Left lung (tissue), 10 donors: ENCODE data around the gene FUT3. TPM values are rescaled to one million over a fixed set of nuclear protein-coding genes. Genes with fewer than 3 reads are reported as not detected.

ENCODE experiments used
- ATAC-seq: fragments of 200-7000 bp; cut with Tn5 transposase; one replicate; pipeline ENCODE4 v1.9.1; 2020; ENCODE audit warnings: moderate library complexity
- DNase-seq, 4 donors: peaks; one replicate each; pipeline ENCODE4 v3.0.0-alpha.2; 2013 to 2020
- H3K27ac ChIP-seq, 2 donors: fragments of 200-600 bp; sonication (generic) in 1 of 2; one replicate each; pipeline versions ENCODE4 v1.5.0 to v1.8.0; 2020 to 2021
- H3K27me3 ChIP-seq, 2 donors: fragments of 200-600 bp; sonication (generic) in 1 of 2; one replicate each; pipeline versions ENCODE4 v1.5.0 to v1.8.0; 2020 to 2021
- H3K36me3 ChIP-seq, 2 donors: fragments of 200-600 bp; sonication (generic) in 1 of 2; one replicate each; pipeline versions ENCODE4 v1.5.0 to v1.8.0; 2020 to 2021
- H3K4me1 ChIP-seq, 2 donors: fragments of 200-600 bp; one replicate each; pipeline ENCODE4 v1.8.0; 2021
- H3K4me3 ChIP-seq, 2 donors: fragments of 200-600 bp; sonication (generic) in 1 of 2; one replicate each; pipeline versions ENCODE4 v1.5.0 to v1.8.0; 2020 to 2021; ENCODE audit warnings: mild to moderate bottlenecking in 1 of 2
- H3K9me3 ChIP-seq, 2 donors: fragments of 200-600 bp; sonication (generic) in 1 of 2; one replicate each; pipeline versions ENCODE4 v1.5.0 to v1.8.0; 2020 to 2021
- intact Hi-C, 2 donors: fragments of 100-400 bp; cut with DNase I; formaldehyde crosslinking; loops; one replicate each; pipeline versions ENCODE4 v1.11.2 to v1.14.2; 2022
- polyA plus RNA-seq, 6 donors: library from polyadenylated mRNA; unstranded; fragments of 120-200 nt; gene quantifications; one replicate each; pipeline ENCODE4 v1.2.1, GENCODE V29; 2013; ENCODE audit not compliant: insufficient read length in 6 of 6
- total RNA-seq, 2 donors: library from RNA; stranded (reverse); fragmentation: NEBNext Ultra II Directional; extraction: Animal tissue kit (Norgen Biotek cat#: 25700); gene quantifications; one replicate each; pipeline ENCODE4 v1.2.1, GENCODE V29; 2021
- TF ChIP-seq, protein P1 (sequence below), 2 donors: fragments of 200-600 bp; sonication (generic) in 1 of 2; IDR thresholded peaks; one replicate each; pipeline versions ENCODE4 v1.5.0 to v1.8.0; 2021; ENCODE audit warnings: antibody characterized with exemption in 2 of 2
- donor health status: DM: no; HTN: yes; CAD: no.
- donor health status: DM: no; HTN: no; CAD: no.

The FUT3 gene
- total and polyA plus RNA-seq, 8 donors = 0.28 to 31.4 (median 0.51) TPM; not detected in 2

DNA sequence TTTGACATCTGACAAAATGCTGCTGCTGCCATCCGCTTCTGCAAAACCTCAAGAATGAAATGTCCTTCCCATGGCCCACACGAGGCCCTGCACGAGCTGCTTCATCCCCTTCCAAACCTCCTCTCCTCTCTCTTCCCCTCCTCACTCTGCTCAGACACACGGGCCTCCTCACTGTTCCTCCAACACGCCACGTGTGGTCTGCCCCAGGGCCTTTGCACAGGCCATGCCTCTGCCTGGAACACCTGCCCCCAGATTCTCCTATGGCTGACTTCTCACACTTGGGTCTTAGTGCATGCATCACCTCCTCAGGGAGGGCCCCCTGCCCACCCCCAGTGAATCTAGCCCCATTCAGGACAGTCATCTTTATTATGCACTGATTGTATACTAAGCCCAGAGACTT lies 30.5 kb downstream of the FUT3 start:
- intact Hi-C loops = no loop called here
- H3K9me3 ChIP-seq = no peaks in the 10 kb centered on the region
- no peaks in the 10 kb centered on the region for H3K4me1 ChIP-seq
- H3K27ac ChIP-seq = no peak overlapping the region
- peaks cover 0 to 30% of the 10 kb centered on the region in 2 donors for H3K27me3 ChIP-seq
- no peak for DNase-seq
- TF ChIP-seq, protein P1, sequence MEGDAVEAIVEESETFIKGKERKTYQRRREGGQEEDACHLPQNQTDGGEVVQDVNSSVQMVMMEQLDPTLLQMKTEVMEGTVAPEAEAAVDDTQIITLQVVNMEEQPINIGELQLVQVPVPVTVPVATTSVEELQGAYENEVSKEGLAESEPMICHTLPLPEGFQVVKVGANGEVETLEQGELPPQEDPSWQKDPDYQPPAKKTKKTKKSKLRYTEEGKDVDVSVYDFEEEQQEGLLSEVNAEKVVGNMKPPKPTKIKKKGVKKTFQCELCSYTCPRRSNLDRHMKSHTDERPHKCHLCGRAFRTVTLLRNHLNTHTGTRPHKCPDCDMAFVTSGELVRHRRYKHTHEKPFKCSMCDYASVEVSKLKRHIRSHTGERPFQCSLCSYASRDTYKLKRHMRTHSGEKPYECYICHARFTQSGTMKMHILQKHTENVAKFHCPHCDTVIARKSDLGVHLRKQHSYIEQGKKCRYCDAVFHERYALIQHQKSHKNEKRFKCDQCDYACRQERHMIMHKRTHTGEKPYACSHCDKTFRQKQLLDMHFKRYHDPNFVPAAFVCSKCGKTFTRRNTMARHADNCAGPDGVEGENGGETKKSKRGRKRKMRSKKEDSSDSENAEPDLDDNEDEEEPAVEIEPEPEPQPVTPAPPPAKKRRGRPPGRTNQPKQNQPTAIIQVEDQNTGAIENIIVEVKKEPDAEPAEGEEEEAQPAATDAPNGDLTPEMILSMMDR (IDR thresholded peaks at IDR 0.05) = no peak
- no peak for ATAC-seq
- H3K4me3 ChIP-seq = no peak overlapping the region
- H3K36me3 ChIP-seq = no peaks in the 10 kb centered on the region

DNA sequence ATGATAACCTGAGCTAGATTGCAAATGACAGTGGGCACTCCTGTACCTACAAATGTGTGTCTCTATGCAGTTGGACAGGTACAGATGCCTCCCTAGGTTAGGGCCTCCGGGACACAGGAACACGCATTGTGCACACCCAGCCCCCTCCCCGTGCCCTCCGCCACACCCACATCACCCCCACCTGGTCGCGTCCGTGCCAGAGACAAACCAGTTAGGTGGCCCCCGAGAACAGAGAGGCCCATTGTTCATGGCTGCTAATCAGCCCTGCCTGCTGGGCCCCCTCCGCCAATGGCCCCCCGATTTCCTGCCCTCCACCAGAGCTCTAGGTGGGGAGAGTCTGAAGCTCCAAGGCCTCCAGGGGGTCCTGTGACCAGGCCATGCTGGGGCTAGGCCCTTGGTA lies 32.7 kb downstream of the FUT3 start:
- Histone ChIP-seq H3K27me3 (peaks cover 0 to 36% of the 10 kb centered on the region in 2 donors), H3K4me1 (no peaks in the 10 kb centered on the region), H3K9me3 (no peaks in the 10 kb centered on the region), H3K4me3 (no peak overlapping the region), H3K27ac (no peak overlapping the region), H3K36me3 (no peaks in the 10 kb centered on the region)
- no peak for DNase-seq
- ATAC-seq = no peak
- intact Hi-C loops = no loop called here
- TF ChIP-seq, protein P1 (IDR thresholded peaks at IDR 0.05) = no peak

DNA sequence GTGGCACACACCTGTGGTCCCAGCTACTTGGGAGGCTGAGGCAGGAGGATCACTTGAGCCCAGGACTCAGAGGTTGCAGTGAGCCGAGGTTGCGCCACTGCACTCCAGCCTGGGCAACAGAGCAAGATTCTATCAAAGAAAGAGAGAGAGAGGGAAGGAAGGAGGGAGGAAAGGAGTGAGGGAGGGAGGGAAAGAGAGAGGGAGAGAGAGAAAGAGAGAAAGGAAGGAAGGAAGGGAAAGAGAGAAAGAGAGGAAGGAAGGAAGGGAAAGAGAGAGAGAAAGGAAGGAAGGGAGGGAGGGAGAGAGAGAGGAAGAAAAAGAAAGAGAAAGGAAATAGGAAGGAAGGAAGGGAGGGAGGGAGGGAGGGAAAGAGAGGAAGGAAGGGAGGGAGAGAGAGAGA lies 34.0 kb downstream of the FUT3 start:
- no peaks in the 10 kb centered on the region for H3K36me3 ChIP-seq
- TF ChIP-seq, protein P1 (IDR thresholded peaks at IDR 0.05) = no peak
- H3K4me3 ChIP-seq = no peak overlapping the region
- ATAC-seq (no peak), DNase-seq (no peak)
- no peak overlapping the region for H3K27ac ChIP-seq
- H3K4me1 ChIP-seq = no peaks in the 10 kb centered on the region
- H3K9me3 ChIP-seq = no peaks in the 10 kb centered on the region
- intact Hi-C loops = no loop called here
- peaks cover 0 to 22% of the 10 kb centered on the region in 2 donors for H3K27me3 ChIP-seq

DNA sequence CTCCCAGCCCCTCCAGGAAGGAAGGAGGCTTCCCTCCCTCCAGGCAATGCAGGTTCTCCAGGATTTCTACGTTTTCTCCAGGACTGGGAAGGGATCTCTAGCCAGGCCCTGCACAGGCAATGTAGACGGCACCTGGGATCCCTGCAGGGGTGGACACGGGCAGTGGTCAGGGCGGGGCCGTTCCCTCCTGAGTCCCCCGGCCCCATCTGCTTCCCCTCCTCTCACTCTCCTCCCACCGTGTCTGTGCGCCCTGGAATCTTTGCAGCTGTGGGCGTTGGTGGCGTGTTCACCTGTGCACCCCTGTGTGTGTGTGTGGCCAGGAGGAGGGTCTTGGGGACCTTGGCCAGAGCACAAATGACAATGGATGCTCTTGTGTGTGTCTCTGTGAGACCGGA lies 36.4 kb downstream of the FUT3 start:
- Histone ChIP-seq H3K36me3 (no peaks in the 10 kb centered on the region), H3K4me3 (no peak overlapping the region), H3K9me3 (no peaks in the 10 kb centered on the region), H3K27me3 (peaks cover 0 to 13% of the 10 kb centered on the region in 2 donors), H3K27ac (no peak overlapping the region), H3K4me1 (no peaks in the 10 kb centered on the region)
- DNase-seq (no peak), ATAC-seq (no peak)
- TF ChIP-seq, protein P1 (IDR thresholded peaks at IDR 0.05) = no peak
- intact Hi-C loops = no loop called here

DNA sequence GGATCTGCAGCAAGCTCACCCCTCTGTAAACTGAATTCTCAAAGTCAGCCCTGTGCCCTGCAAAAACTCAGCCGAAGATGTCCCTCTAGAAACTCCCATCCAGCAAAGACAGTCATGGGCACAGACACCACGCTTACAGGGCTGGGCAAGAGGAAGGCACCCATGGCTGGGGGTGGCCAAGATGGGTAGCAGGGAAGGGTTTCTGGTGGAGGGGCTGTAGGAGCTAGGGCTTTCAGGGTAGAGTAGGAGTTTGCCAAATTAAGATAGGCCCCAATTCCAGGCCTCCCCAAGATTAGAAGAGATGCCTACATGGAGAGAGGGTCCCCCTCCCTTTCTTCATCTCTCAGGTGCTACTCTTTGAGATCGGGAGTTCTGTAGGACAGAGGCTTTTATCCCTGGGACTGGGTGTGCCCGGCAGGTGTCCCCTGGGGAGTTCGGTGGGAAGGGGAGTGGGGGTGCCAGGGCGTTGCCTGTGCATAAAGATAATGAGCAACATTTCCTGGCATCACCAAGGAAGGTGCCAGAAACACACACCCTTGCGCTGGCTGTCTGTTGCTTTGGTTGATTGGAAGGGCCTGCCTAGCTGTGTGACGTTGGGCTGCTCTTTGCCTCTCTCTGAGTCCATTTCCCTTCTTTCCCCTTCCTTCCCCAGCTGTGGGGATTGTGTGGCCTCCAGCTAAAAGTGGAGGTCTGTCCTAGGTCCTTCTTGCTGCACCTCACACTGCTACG lies 37.0 kb downstream of the FUT3 start:
- TF ChIP-seq, protein P1 (IDR thresholded peaks at IDR 0.05) = no peak
- H3K36me3 ChIP-seq = no peaks in the 10 kb centered on the region
- H3K4me3 ChIP-seq = no peak overlapping the region
- H3K27ac ChIP-seq = no peak overlapping the region
- no peak for DNase-seq
- H3K9me3 ChIP-seq = no peaks in the 10 kb centered on the region
- peaks cover 0 to 13% of the 10 kb centered on the region in 2 donors for H3K27me3 ChIP-seq
- intact Hi-C loops = no loop called here
- no peak for ATAC-seq
- no peaks in the 10 kb centered on the region for H3K4me1 ChIP-seq
